Fibroblast of lung (primary cell): ENCODE results near the gene DEFB127. TPM values are rescaled to one million over a fixed set of nuclear protein-coding genes. Genes with fewer than 3 reads are reported as not detected.
"Not testable (repeated sequence)": the region's sequence is repeated elsewhere in the genome, so short reads cannot be mapped to it uniquely, and the experiment has no call there.

ENCODE experiments used
- DNase-seq, 2 donors: peaks; one replicate each; pipeline versions ENCODE4 v3.0.0 to v3.0.0-alpha.2; 2010; ENCODE audit warnings: low read depth in 2 of 2
- H2AFZ ChIP-seq: 2 replicates; pipeline ENCODE4 v1.5.1; 2012; ENCODE audit warnings: low read length, control low read depth, inconsistent platforms
- H3K27ac ChIP-seq: 2 replicates; pipeline ENCODE4 v1.5.1; 2011; ENCODE audit warnings: low read length, control low read depth; ENCODE audit not compliant: insufficient read depth
- H3K27me3 ChIP-seq: 2 replicates; pipeline ENCODE4 v1.5.1; 2011; ENCODE audit warnings: mild to moderate bottlenecking, low read length; ENCODE audit not compliant: control insufficient read depth, insufficient read depth
- H3K36me3 ChIP-seq: 2 replicates; pipeline ENCODE4 v1.5.1; 2011; ENCODE audit warnings: low read length; ENCODE audit not compliant: control insufficient read depth, insufficient read depth
- H3K4me1 ChIP-seq: 2 replicates; pipeline ENCODE4 v1.5.1; 2011; ENCODE audit warnings: low read length; ENCODE audit not compliant: control insufficient read depth, insufficient read depth; ENCODE audit errors: extremely low read depth
- H3K4me2 ChIP-seq: 2 replicates; pipeline ENCODE4 v1.5.1; 2011; ENCODE audit warnings: low read length, control low read depth; ENCODE audit not compliant: insufficient read depth; ENCODE audit errors: extremely low read depth
- H3K4me3 ChIP-seq, 4 experiments: fragments of 200-600 bp in 1 of 4; sonication (generic) in 1 of 4; replicated peaks in 1 of 4; 2 replicates each; pipeline ENCODE4 v1.5.1; 2011 to 2016; ENCODE audit warnings: low read length in 4 of 4, low read depth in 3 of 4, mild to moderate bottlenecking in 3 of 4, control low read depth in 2 of 4, inconsistent platforms in 1 of 4, mixed read lengths in 1 of 4; ENCODE audit not compliant: insufficient read depth in 1 of 4; ENCODE audit errors: control extremely low read depth in 1 of 4
- H3K79me2 ChIP-seq: 2 replicates; pipeline ENCODE4 v1.5.1; 2012; ENCODE audit warnings: mild to moderate bottlenecking, low read length, inconsistent platforms; ENCODE audit not compliant: control insufficient read depth, insufficient read depth
- H3K9ac ChIP-seq: 2 replicates; pipeline ENCODE4 v1.5.1; 2011; ENCODE audit warnings: mild to moderate bottlenecking, low read length, control low read depth; ENCODE audit not compliant: insufficient read depth
- H3K9me3 ChIP-seq: 2 replicates; pipeline ENCODE4 v1.5.1; 2012; ENCODE audit warnings: low read depth, low read length; ENCODE audit not compliant: control insufficient read depth, insufficient read depth
- H4K20me1 ChIP-seq: 2 replicates; pipeline ENCODE4 v1.5.1; 2011; ENCODE audit warnings: low read length; ENCODE audit not compliant: control insufficient read depth, insufficient read depth; ENCODE audit errors: extremely low read depth
- CTCF ChIP-seq, 2 donors: IDR thresholded peaks in 1 of 2; conservative IDR thresholded peaks in 1 of 2; 1 replicate in 1 of 2; 2 replicates in 1 of 2; pipeline ENCODE4 v1.5.1; 2011 to 2012; ENCODE audit warnings: low read length in 2 of 2, control low read depth in 1 of 2, inconsistent platforms in 1 of 2, low read depth in 1 of 2, mild to moderate bottlenecking in 1 of 2
- EZH2 ChIP-seq: IDR thresholded peaks from 2 replicates; pipeline ENCODE4 v1.5.1; 2012; ENCODE audit warnings: low read length, control low read depth, mild to moderate bottlenecking; ENCODE audit errors: missing control alignments
- polyA minus RNA-seq: library from RNA; depleted of rRNA, polyadenylated mRNA; stranded (reverse); fragments of >200 nt; gene quantifications from 2 replicates; pipeline ENCODE4 v1.2.3, GENCODE V29; 2011; ENCODE audit warnings: low replicate concordance
- polyA plus RNA-seq, 2 donors: library from polyadenylated mRNA; depleted of rRNA in 1 of 2; stranded (reverse) in 1 of 2; unstranded in 1 of 2; fragments of >200 nt; gene quantifications; 2 replicates each; pipeline ENCODE4 v1.2.1, GENCODE V29; 2011 to 2012; ENCODE audit warnings: missing spikeins in 1 of 2
- total RNA-seq: library from RNA; depleted of rRNA; stranded (reverse); fragments of >200 nt; gene quantifications from 2 replicates; pipeline ENCODE4 v1.2.1, GENCODE V29; 2014

DEFB127 gene
- total RNA-seq (not detected in 2 replicates), polyA plus RNA-seq (not detected in 2 replicates), polyA minus RNA-seq (not detected in 2 replicates)
- not detected in 2 replicates for polyA plus RNA-seq (2012)

- no peaks in the 10 kb centered on the region for H3K27me3 ChIP-seq
- H3K9ac ChIP-seq = no peak within 1 kb of the TSS
- no peak within 1 kb of the TSS for H2AFZ ChIP-seq
- no peaks in the 10 kb centered on the region for H4K20me1 ChIP-seq
- DNase-seq = no peak
- TF ChIP-seq EZH2 = no peak
- TF ChIP-seq CTCF (conservative IDR thresholded peaks at IDR 0.05 in 1 of 2, IDR thresholded peaks at IDR 0.05 in 1 of 2; ENCODE audit: low read depth in 1 of 2, low read length in 2 of 2) = no peak
- no peaks in the 10 kb centered on the region for H3K9me3 ChIP-seq
- no peak within 1 kb of the TSS for H3K27ac ChIP-seq
- no peak within 1 kb of the TSS for H3K4me3 ChIP-seq
- H3K4me1 ChIP-seq = no peaks in the 10 kb centered on the region
- H3K4me2 ChIP-seq = no peak within 1 kb of the TSS
- no peaks in the 10 kb centered on the region for H3K36me3 ChIP-seq
- H3K79me2 ChIP-seq = no peaks in the 10 kb centered on the region
Measured at GRCh38 chr20:157154-157553, at the start of gene DEFB127. TSS of gene DEFB127 (plus strand) at chr20:157454. CDS start at chr20:157545, 91 bp downstream.

GRCh38 chr20:112396-112795 is 44.9 kb upstream of the DEFB127 start:
- Histone ChIP-seq H3K36me3 (no peaks in the 10 kb centered on the region), H3K4me3 (no peak overlapping the region), H3K9me3 (no peaks in the 10 kb centered on the region), H3K79me2 (no peaks in the 10 kb centered on the region), H2AFZ (no peak overlapping the region), H3K4me2 (no peak overlapping the region), H3K9ac (no peak overlapping the region), H3K27me3 (no peaks in the 10 kb centered on the region), H4K20me1 (no peaks in the 10 kb centered on the region), H3K4me1 (no peaks in the 10 kb centered on the region), H3K27ac (no peak overlapping the region)
- TF ChIP-seq CTCF (conservative IDR thresholded peaks at IDR 0.05 in 1 of 2, IDR thresholded peaks at IDR 0.05 in 1 of 2; ENCODE audit: low read depth in 1 of 2, low read length in 2 of 2) (no peak), EZH2 (no peak)
- no peak for DNase-seq

GRCh38 chr20:117518-117917 is 39.7 kb upstream of the DEFB127 start:
- Histone ChIP-seq H3K4me2 (no peak overlapping the region), H3K9me3 (no peaks in the 10 kb centered on the region), H3K4me1 (no peaks in the 10 kb centered on the region), H3K4me3 (no peak overlapping the region), H3K9ac (no peak overlapping the region), H3K36me3 (no peaks in the 10 kb centered on the region), H2AFZ (no peak overlapping the region), H3K79me2 (no peaks in the 10 kb centered on the region), H3K27ac (no peak overlapping the region), H3K27me3 (no peaks in the 10 kb centered on the region), H4K20me1 (no peaks in the 10 kb centered on the region)
- TF ChIP-seq EZH2 (no peak), CTCF (conservative IDR thresholded peaks at IDR 0.05 in 1 of 2, IDR thresholded peaks at IDR 0.05 in 1 of 2; ENCODE audit: low read depth in 1 of 2, low read length in 2 of 2) (no peak)
- DNase-seq = no peak

- not testable (repeated sequence) for DNase-seq, H3K4me2 ChIP-seq, H2AFZ ChIP-seq, H3K27me3 ChIP-seq, H3K4me3 ChIP-seq, H3K4me1 ChIP-seq, H3K9me3 ChIP-seq, H3K36me3 ChIP-seq, H3K27ac ChIP-seq, H4K20me1 ChIP-seq, H3K9ac ChIP-seq, H3K79me2 ChIP-seq
Measured at GRCh38 chr20:129786-130323, 27.4 kb upstream of the DEFB127 start.
